ENCODE measurements around the gene TNNI2. TPM values are rescaled to one million over a fixed set of nuclear protein-coding genes. Genes with fewer than 3 reads are reported as not detected.

TNNI2 gene
- total RNA-seq, 1 donor from 2014 or later: not detected

GRCh38 chr11:1845561-1846452, 7.0 kb downstream of the TNNI2 start:
- no peak for DNase-seq (ENCODE audit: low read depth)
- Histone ChIP-seq H3K36me3 (ENCODE audit: control insufficient read depth, insufficient read depth, low read length) (no peaks in the 10 kb centered on the region), H3K4me3 (ENCODE audit: low read depth, low read length) (no peak overlapping the region), H3K27me3 (ENCODE audit: control insufficient read depth, insufficient read depth, low read length) (peaks cover 21% of the 10 kb centered on the region)
- TF ChIP-seq CTCF (IDR thresholded peaks at IDR 0.05; ENCODE audit: insufficient read depth, low read length, poor library complexity, severe bottlenecking): no peak

- TF ChIP-seq CTCF (IDR thresholded peaks at IDR 0.05; ENCODE audit: insufficient read depth, low read length, poor library complexity, severe bottlenecking): no peak
- DNase-seq (ENCODE audit: low read depth): no peak
- Histone ChIP-seq H3K4me3 (ENCODE audit: low read depth, low read length) (no peak overlapping the region), H3K27me3 (ENCODE audit: control insufficient read depth, insufficient read depth, low read length) (peaks cover 21% of the 10 kb centered on the region), H3K36me3 (ENCODE audit: control insufficient read depth, insufficient read depth, low read length) (no peaks in the 10 kb centered on the region)
These were observed 7.7 kb downstream of the TNNI2 start for GRCh38 chr11:1846453-1846932.

GRCh38 chr11:1847006-1847735, 8.4 kb downstream of the TNNI2 start:
- no peak for TF ChIP-seq CTCF (IDR thresholded peaks at IDR 0.05; ENCODE audit: insufficient read depth, low read length, poor library complexity, severe bottlenecking)
- no peaks in the 10 kb centered on the region for H3K36me3 ChIP-seq (ENCODE audit: control insufficient read depth, insufficient read depth, low read length)
- no peak overlapping the region for H3K4me3 ChIP-seq (ENCODE audit: low read depth, low read length)
- H3K27me3 ChIP-seq (ENCODE audit: control insufficient read depth, insufficient read depth, low read length): peaks cover 23% of the 10 kb centered on the region
- no peak for DNase-seq (ENCODE audit: low read depth)

GRCh38 chr11:1847926-1848639, 9.3 kb downstream of the TNNI2 start:
- H3K36me3 ChIP-seq (ENCODE audit: control insufficient read depth, insufficient read depth, low read length): no peaks in the 10 kb centered on the region
- peaks cover 26% of the 10 kb centered on the region for H3K27me3 ChIP-seq (ENCODE audit: control insufficient read depth, insufficient read depth, low read length)
- no peak for TF ChIP-seq CTCF (IDR thresholded peaks at IDR 0.05; ENCODE audit: insufficient read depth, low read length, poor library complexity, severe bottlenecking)
- no peak for DNase-seq (ENCODE audit: low read depth)
- no peak overlapping the region for H3K4me3 ChIP-seq (ENCODE audit: low read depth, low read length)

GRCh38 chr11:1848640-1849430, 10.1 kb downstream of the TNNI2 start:
- H3K36me3 ChIP-seq (ENCODE audit: control insufficient read depth, insufficient read depth, low read length): no peaks in the 10 kb centered on the region
- peaks cover 22% of the 10 kb centered on the region for H3K27me3 ChIP-seq (ENCODE audit: control insufficient read depth, insufficient read depth, low read length)
- no peak overlapping the region for H3K4me3 ChIP-seq (ENCODE audit: low read depth, low read length)
- no peak for TF ChIP-seq CTCF (IDR thresholded peaks at IDR 0.05; ENCODE audit: insufficient read depth, low read length, poor library complexity, severe bottlenecking)
- no peak for DNase-seq (ENCODE audit: low read depth)

All from kidney epithelial cell (primary cell).